GM12891 (cell line): ENCODE data around the gene PRR23E.

Experiments used
- DNase-seq: peaks from one replicate; pipeline ENCODE4 v3.0.0; 2011; ENCODE audit warnings: low spot score; ENCODE audit not compliant: insufficient read length
- FAIRE-seq: peaks from 2 replicates; lab custom pipeline; 2011; peaks lifted over from hg19 to GRCh38; lab: Jason Lieb, UNC
- PAX5 ChIP-seq: IDR thresholded peaks from 2 replicates; pipeline ENCODE4 v1.6.1; 2011; ENCODE audit warnings: low read length, moderate library complexity, mild to moderate bottlenecking; ENCODE audit not compliant: insufficient read depth, severe bottlenecking
- POLR2A ChIP-seq: IDR thresholded peaks from 2 replicates; pipeline ENCODE4 v1.6.1; 2011; ENCODE audit warnings: low read depth, low read length, control low read depth
- POLR2AphosphoS5 ChIP-seq: IDR thresholded peaks from 2 replicates; pipeline ENCODE4 v1.6.1; 2011; ENCODE audit warnings: low read depth, low read length, control low read depth
- POU2F2 ChIP-seq: IDR thresholded peaks from 2 replicates; pipeline ENCODE4 v1.6.1; 2011; ENCODE audit warnings: low read depth, mild to moderate bottlenecking, control low read depth, low read length, moderate library complexity
- SPI1 ChIP-seq: IDR thresholded peaks from 2 replicates; pipeline ENCODE4 v1.6.1; 2011; ENCODE audit warnings: low read depth, low read length, control low read depth
- TAF1 ChIP-seq: IDR thresholded peaks from 2 replicates; pipeline ENCODE4 v1.6.1; 2011; ENCODE audit warnings: low read depth, low read length, control low read depth

The PRR23E gene

GRCh38 chr3:127183931-127184869 lies 8.7 kb upstream of the PRR23E start:
- TF ChIP-seq POLR2AphosphoS5 (no peak), TAF1 (no peak)
- FAIRE-seq, result no peak
- no peak for DNase-seq

GRCh38 chr3:127184870-127185216 lies 8.1 kb upstream of the PRR23E start:
- DNase-seq (no peak), FAIRE-seq (no peak)
- no peak for TF ChIP-seq POU2F2
- no peak for TF ChIP-seq TAF1
- TF ChIP-seq SPI1, result no peak
- no peak for TF ChIP-seq POLR2A
- no peak for TF ChIP-seq POLR2AphosphoS5
- TF ChIP-seq PAX5, result no peak

GRCh38 chr3:127185268-127185667 lies 7.7 kb upstream of the PRR23E start:
- FAIRE-seq (no peak), DNase-seq (no peak)

GRCh38 chr3:127185962-127186674 lies 6.8 kb upstream of the PRR23E start:
- TF ChIP-seq POU2F2 (no peak), TAF1 (no peak), PAX5 (no peak), POLR2A (no peak), SPI1 (no peak), POLR2AphosphoS5 (no peak)
- DNase-seq (no peak), FAIRE-seq (no peak)

More at GRCh38 chr3:127185268-127185667, 7.7 kb upstream of the PRR23E start:
- no peak for TF ChIP-seq POLR2AphosphoS5
- no peak for TF ChIP-seq POLR2A
- no peak for TF ChIP-seq SPI1
- TF ChIP-seq TAF1, result no peak
- no peak for TF ChIP-seq PAX5
- TF ChIP-seq POU2F2, result no peak

GRCh38 chr3:127187316-127187715 lies 5.6 kb upstream of the PRR23E start:
- DNase-seq, result no peak
- no peak for FAIRE-seq
- no peak for TF ChIP-seq PAX5
- no peak for TF ChIP-seq POLR2A
- TF ChIP-seq POLR2AphosphoS5, result no peak
- TF ChIP-seq SPI1, result no peak
- no peak for TF ChIP-seq POU2F2
- TF ChIP-seq TAF1, result no peak

GRCh38 chr3:127193341-127193740 lies 410 bp downstream of the PRR23E start:
- DNase-seq, result no peak
- TF ChIP-seq POLR2A, result no peak
- no peak for TF ChIP-seq POLR2AphosphoS5
- TF ChIP-seq POU2F2, result no peak
- TF ChIP-seq SPI1, result no peak
- FAIRE-seq, result no peak

GRCh38 chr3:127193775-127194174 lies 844 bp downstream of the PRR23E start:
- TF ChIP-seq POLR2AphosphoS5 (no peak), TAF1 (no peak), POU2F2 (no peak), SPI1 (no peak), POLR2A (no peak), PAX5 (no peak)
- FAIRE-seq, result no peak
- no peak for DNase-seq

GRCh38 chr3:127194601-127195187 lies 1.8 kb downstream of the PRR23E start:
- FAIRE-seq, result no peak
- no peak for TF ChIP-seq SPI1
- TF ChIP-seq POLR2A, result no peak
- no peak for TF ChIP-seq TAF1
- TF ChIP-seq POU2F2, result no peak
- no peak for TF ChIP-seq PAX5
- no peak for TF ChIP-seq POLR2AphosphoS5
- DNase-seq, result no peak

GRCh38 chr3:127195417-127195816 lies 2.5 kb downstream of the PRR23E start:
- TF ChIP-seq TAF1 (no peak), PAX5 (no peak), POLR2A (no peak), POU2F2 (no peak), POLR2AphosphoS5 (no peak), SPI1 (no peak)
- FAIRE-seq (no peak), DNase-seq (no peak)

- no peak for FAIRE-seq
- TF ChIP-seq POU2F2 (no peak), TAF1 (no peak), POLR2A (no peak), PAX5 (no peak)
- no peak for DNase-seq
These were observed 3.1 kb downstream of the PRR23E start for GRCh38 chr3:127196002-127196401.
